Measurements from ENCODE around the gene AFF2.
A peak's percentile ranks its signal among the peaks of the same experiment; 100 is the strongest.

AFF2 gene

DNA sequence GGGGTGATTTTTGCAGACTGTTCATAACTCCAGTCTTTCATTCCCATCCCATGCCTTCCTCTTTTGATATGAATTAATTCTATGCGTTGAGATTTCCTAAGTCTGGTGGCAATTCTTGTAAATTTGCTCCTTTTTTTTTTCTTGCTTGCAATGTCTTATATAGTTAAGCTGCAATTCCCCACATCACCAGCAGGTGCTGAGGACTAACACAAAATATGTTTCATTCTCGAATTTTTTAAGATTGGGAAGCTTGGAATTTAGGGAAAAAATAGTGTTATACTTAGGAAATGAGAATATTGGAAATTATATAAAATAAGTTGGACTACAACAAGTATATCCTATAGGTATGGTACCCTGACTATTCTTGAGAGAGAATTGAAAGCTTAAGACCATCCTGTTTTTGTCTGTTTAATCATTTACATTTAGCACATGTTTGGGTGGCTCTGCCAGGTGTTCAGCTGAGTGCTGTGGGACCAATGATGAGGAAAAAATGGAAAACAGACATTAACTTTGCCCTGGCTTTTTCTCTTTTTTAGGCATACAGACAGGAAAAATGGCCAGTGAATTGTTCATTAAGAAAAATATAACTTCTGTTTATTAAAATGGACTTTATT lies 30.2 kb downstream of the AFF2 start:
- no peak overlapping the region for H3K4me3 ChIP-seq (ENCODE audit: low read depth, low read length)
- H3K9ac ChIP-seq = no peak overlapping the region
- H3K36me3 ChIP-seq (ENCODE audit: control insufficient read depth, insufficient read depth, low read length) = no peaks in the 10 kb centered on the region
- TF ChIP-seq, protein P1, sequence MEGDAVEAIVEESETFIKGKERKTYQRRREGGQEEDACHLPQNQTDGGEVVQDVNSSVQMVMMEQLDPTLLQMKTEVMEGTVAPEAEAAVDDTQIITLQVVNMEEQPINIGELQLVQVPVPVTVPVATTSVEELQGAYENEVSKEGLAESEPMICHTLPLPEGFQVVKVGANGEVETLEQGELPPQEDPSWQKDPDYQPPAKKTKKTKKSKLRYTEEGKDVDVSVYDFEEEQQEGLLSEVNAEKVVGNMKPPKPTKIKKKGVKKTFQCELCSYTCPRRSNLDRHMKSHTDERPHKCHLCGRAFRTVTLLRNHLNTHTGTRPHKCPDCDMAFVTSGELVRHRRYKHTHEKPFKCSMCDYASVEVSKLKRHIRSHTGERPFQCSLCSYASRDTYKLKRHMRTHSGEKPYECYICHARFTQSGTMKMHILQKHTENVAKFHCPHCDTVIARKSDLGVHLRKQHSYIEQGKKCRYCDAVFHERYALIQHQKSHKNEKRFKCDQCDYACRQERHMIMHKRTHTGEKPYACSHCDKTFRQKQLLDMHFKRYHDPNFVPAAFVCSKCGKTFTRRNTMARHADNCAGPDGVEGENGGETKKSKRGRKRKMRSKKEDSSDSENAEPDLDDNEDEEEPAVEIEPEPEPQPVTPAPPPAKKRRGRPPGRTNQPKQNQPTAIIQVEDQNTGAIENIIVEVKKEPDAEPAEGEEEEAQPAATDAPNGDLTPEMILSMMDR (IDR thresholded peaks at IDR 0.05) = peak; percentile 49
- H3K27me3 ChIP-seq (ENCODE audit: control insufficient read depth, insufficient read depth, low read length) = no peaks in the 10 kb centered on the region
- no peak overlapping the region for H2AFZ ChIP-seq
- no peaks in the 10 kb centered on the region for H3K9me3 ChIP-seq (ENCODE audit: control insufficient read depth, low read length)
- H3K4me2 ChIP-seq (ENCODE audit: low read length) = no peak overlapping the region
- no peaks in the 10 kb centered on the region for H3K79me2 ChIP-seq
- H3K4me1 ChIP-seq = no peaks in the 10 kb centered on the region
- H3K27ac ChIP-seq = no peak overlapping the region

GRCh38 chrX:148534291-148534690 lies 33.9 kb downstream of the AFF2 start:
- Histone ChIP-seq H3K4me2 (ENCODE audit: low read length) (no peak overlapping the region), H3K4me1 (no peaks in the 10 kb centered on the region), H3K79me2 (no peaks in the 10 kb centered on the region), H3K27me3 (ENCODE audit: control insufficient read depth, insufficient read depth, low read length) (no peaks in the 10 kb centered on the region), H3K27ac (no peak overlapping the region), H3K4me3 (ENCODE audit: low read depth, low read length) (no peak overlapping the region), H3K36me3 (ENCODE audit: control insufficient read depth, insufficient read depth, low read length) (no peaks in the 10 kb centered on the region), H2AFZ (no peak overlapping the region), H3K9ac (no peak overlapping the region), H3K9me3 (ENCODE audit: control insufficient read depth, low read length) (no peaks in the 10 kb centered on the region)
- TF ChIP-seq, protein P1 (IDR thresholded peaks at IDR 0.05) = no peak

GRCh38 chrX:148535639-148536038 lies 35.2 kb downstream of the AFF2 start:
- H3K36me3 ChIP-seq (ENCODE audit: control insufficient read depth, insufficient read depth, low read length) = no peaks in the 10 kb centered on the region
- no peaks in the 10 kb centered on the region for H3K79me2 ChIP-seq
- no peaks in the 10 kb centered on the region for H3K4me1 ChIP-seq
- no peak overlapping the region for H3K4me2 ChIP-seq (ENCODE audit: low read length)
- TF ChIP-seq, protein P1 (IDR thresholded peaks at IDR 0.05) = no peak
- H3K9ac ChIP-seq = no peak overlapping the region
- H3K9me3 ChIP-seq (ENCODE audit: control insufficient read depth, low read length) = no peaks in the 10 kb centered on the region
- no peak overlapping the region for H3K27ac ChIP-seq
- no peaks in the 10 kb centered on the region for H3K27me3 ChIP-seq (ENCODE audit: control insufficient read depth, insufficient read depth, low read length)
- H3K4me3 ChIP-seq (ENCODE audit: low read depth, low read length) = no peak overlapping the region
- H2AFZ ChIP-seq = no peak overlapping the region

DNA sequence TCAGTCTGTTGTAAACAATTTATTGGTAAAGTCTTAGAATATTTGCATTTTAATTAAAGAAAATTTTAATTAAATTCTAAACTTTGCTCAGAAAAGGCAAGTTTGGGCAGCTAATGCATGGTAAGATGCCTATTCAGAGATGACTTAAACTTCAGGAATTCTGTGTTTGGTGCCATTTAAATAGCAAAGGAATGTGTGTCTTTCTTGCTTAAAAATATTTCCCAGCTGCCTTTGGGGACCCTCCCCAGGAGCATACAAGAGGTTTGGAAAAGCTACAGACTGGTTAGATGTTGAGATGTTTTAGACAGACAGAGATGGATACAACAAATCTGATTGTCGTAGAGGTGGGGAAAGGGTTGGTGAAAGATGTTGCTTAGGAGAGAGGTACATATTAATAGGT lies 36.5 kb downstream of the AFF2 start:
- Histone ChIP-seq H3K9me3 (ENCODE audit: control insufficient read depth, low read length) (no peaks in the 10 kb centered on the region), H3K27ac (no peak overlapping the region), H3K36me3 (ENCODE audit: control insufficient read depth, insufficient read depth, low read length) (no peaks in the 10 kb centered on the region), H3K27me3 (ENCODE audit: control insufficient read depth, insufficient read depth, low read length) (no peaks in the 10 kb centered on the region), H3K4me1 (no peaks in the 10 kb centered on the region), H2AFZ (no peak overlapping the region), H3K4me3 (ENCODE audit: low read depth, low read length) (no peak overlapping the region), H3K79me2 (no peaks in the 10 kb centered on the region), H3K4me2 (ENCODE audit: low read length) (no peak overlapping the region), H3K9ac (no peak overlapping the region)
- TF ChIP-seq, protein P1 (IDR thresholded peaks at IDR 0.05) = no peak

GRCh38 chrX:148537556-148538182 lies 37.3 kb downstream of the AFF2 start:
- Histone ChIP-seq H3K4me1 (no peaks in the 10 kb centered on the region), H3K36me3 (ENCODE audit: control insufficient read depth, insufficient read depth, low read length) (no peaks in the 10 kb centered on the region), H2AFZ (no peak overlapping the region), H3K4me2 (ENCODE audit: low read length) (no peak overlapping the region), H3K9ac (no peak overlapping the region), H3K27ac (no peak overlapping the region), H3K27me3 (ENCODE audit: control insufficient read depth, insufficient read depth, low read length) (no peaks in the 10 kb centered on the region), H3K9me3 (ENCODE audit: control insufficient read depth, low read length) (no peaks in the 10 kb centered on the region), H3K79me2 (no peaks in the 10 kb centered on the region), H3K4me3 (ENCODE audit: low read depth, low read length) (no peak overlapping the region)
- TF ChIP-seq, protein P1 (IDR thresholded peaks at IDR 0.05) = no peak
